T-helper 1 cell treated with Interleukin-12 subunit alpha and Interleukin-12 subunit beta and Interleukin-4 antibody, amounts not matched to agents 30 μg/mL and 1 μg/mL, for 36 hours (primary cell): ENCODE data around the gene SPON2.

Experiments used
- H3K27ac Mint-ChIP-seq: one replicate; pipeline ENCODE4 v1.8.0; 2021; ENCODE audit warnings: mild to moderate bottlenecking, mixed read lengths
- H3K27me3 Mint-ChIP-seq: one replicate; pipeline ENCODE4 v1.8.0; 2021; ENCODE audit warnings: low read depth, mixed read lengths
- H3K36me3 Mint-ChIP-seq: one replicate; pipeline ENCODE4 v1.8.0; 2021; ENCODE audit warnings: low read depth, mixed read lengths
- H3K4me1 Mint-ChIP-seq: one replicate; pipeline ENCODE4 v1.8.0; 2021; ENCODE audit warnings: low read depth, mixed read lengths
- H3K4me3 Mint-ChIP-seq: one replicate; pipeline ENCODE4 v1.8.0; 2021; ENCODE audit warnings: mild to moderate bottlenecking, moderate library complexity, mixed read lengths
- H3K9me3 Mint-ChIP-seq: one replicate; pipeline ENCODE4 v1.8.0; 2021; ENCODE audit warnings: mixed read lengths

Gene SPON2

DNA sequence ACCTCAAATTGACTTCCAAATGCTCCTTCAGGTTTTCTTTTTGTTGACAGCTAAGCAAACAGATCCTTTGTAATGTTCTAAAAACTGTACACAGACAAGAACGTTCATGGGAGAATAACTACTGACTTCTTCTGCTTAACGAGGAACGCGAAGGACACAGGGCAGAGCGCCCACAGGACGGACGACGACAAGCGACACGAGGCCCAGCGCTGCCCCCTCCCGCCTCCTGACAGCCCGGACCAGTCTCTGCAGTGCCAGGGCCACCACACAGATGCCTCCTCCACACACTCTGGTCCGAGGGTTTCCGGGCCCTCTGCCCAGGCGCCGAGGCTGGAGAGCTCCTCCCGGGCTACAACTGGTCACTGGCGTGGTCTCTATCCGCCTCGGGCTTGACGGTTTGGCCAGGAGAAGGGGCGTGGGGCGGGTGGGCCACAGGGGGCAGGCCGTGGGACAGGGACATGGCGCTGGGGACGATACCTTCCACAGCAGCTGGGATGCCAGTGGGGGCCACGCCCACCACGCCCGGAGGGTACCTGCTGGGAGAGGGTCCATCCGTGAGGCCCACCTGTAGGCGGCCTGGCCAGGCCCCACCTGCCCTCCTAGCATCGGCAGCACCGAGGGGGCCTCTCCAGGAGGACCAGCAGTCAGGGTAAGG is 39.6 kb upstream of the SPON2 start:
- Mint-ChIP-seq H3K27ac (no peak overlapping the region), H3K9me3 (no peaks in the 10 kb centered on the region), H3K27me3 (no peaks in the 10 kb centered on the region), H3K4me3 (no peak overlapping the region), H3K4me1 (peaks cover 7% of the 10 kb centered on the region), H3K36me3 (peaks cover 8% of the 10 kb centered on the region)

GRCh38 chr4:1211371-1211770 is 39.0 kb upstream of the SPON2 start:
- Mint-ChIP-seq H3K27me3 (no peaks in the 10 kb centered on the region), H3K36me3 (peaks cover 2% of the 10 kb centered on the region), H3K9me3 (no peaks in the 10 kb centered on the region), H3K4me1 (peaks cover under 1% of the 10 kb centered on the region), H3K4me3 (no peak overlapping the region), H3K27ac (no peak overlapping the region)

GRCh38 chr4:1210971-1211370 is 38.6 kb upstream of the SPON2 start:
- Mint-ChIP-seq H3K27ac (no peak overlapping the region), H3K36me3 (peaks cover 2% of the 10 kb centered on the region), H3K27me3 (no peaks in the 10 kb centered on the region), H3K4me1 (no peaks in the 10 kb centered on the region), H3K9me3 (no peaks in the 10 kb centered on the region), H3K4me3 (no peak overlapping the region)

GRCh38 chr4:1210241-1210841 is 38.0 kb upstream of the SPON2 start:
- Mint-ChIP-seq H3K27ac (no peak overlapping the region), H3K9me3 (no peaks in the 10 kb centered on the region), H3K36me3 (peaks cover 2% of the 10 kb centered on the region), H3K4me1 (no peaks in the 10 kb centered on the region), H3K4me3 (no peak overlapping the region), H3K27me3 (no peaks in the 10 kb centered on the region)

DNA sequence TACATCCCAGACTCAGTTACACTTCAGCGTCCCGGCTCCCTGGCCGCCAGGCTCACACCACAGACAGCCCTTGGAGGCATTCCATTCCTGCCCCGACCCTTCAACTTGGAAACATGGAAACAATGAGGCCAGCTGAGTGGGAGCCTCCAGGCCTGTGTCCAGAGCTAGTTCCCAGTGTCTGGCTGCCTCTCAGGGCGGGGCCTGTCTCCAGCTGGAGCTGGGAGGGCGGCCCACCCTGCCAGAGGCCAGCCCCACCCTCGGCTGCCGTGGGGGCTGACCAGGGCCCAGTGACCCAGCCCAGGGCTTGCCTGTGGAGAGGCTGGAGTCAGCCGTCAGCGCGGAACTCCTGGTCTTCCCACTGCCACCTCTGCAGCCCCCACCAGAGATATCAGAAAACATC is 37.4 kb upstream of the SPON2 start:
- Mint-ChIP-seq H3K27ac (no peak overlapping the region), H3K4me3 (no peak overlapping the region), H3K27me3 (no peaks in the 10 kb centered on the region), H3K36me3 (peaks cover 2% of the 10 kb centered on the region), H3K9me3 (no peaks in the 10 kb centered on the region), H3K4me1 (peaks cover 1% of the 10 kb centered on the region)

GRCh38 chr4:1208970-1209704 is 36.8 kb upstream of the SPON2 start:
- peaks cover 7% of the 10 kb centered on the region for H3K4me1 Mint-ChIP-seq
- no peak overlapping the region for H3K27ac Mint-ChIP-seq
- H3K27me3 Mint-ChIP-seq = no peaks in the 10 kb centered on the region
- H3K4me3 Mint-ChIP-seq = no peak overlapping the region
- H3K9me3 Mint-ChIP-seq = no peaks in the 10 kb centered on the region
- peaks cover 6% of the 10 kb centered on the region for H3K36me3 Mint-ChIP-seq

DNA sequence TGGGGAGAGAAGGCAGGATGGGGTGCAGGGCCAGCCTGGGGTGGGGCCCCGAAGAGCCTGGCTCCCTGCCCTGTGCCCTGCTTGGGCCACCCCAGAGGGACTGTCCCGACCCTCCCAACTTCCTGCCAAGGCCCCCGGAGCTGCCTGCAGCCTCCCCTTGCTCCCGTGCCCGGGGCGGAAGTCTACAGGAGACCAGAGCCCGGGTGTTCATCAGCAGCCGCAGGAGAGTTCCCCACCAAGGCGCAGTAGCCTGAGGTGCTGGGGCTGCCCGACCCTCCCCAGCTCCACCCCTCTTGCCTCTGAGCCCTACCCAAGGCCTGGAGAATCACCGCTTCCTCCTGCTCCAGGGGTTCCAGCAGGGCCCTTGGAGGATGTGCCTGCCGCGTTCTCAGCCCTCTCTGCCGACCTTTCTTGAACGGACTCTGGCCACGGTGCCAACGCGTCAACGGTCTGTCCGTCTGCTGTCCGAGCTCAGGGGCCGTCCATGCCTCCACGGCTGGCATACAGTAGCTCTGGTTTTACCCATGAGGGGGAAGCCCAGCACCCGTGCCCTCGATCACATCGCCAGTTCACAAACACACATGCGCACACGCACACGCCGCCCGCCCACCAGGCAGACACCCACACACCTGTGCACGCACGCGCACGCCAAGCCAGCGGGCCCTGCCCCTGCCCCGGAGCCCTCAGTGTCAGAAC is 36.0 kb upstream of the SPON2 start:
- Mint-ChIP-seq H3K27ac (no peak overlapping the region), H3K4me1 (peaks cover 13% of the 10 kb centered on the region), H3K36me3 (peaks cover 6% of the 10 kb centered on the region), H3K4me3 (no peak overlapping the region), H3K27me3 (no peaks in the 10 kb centered on the region), H3K9me3 (no peaks in the 10 kb centered on the region)

- Mint-ChIP-seq H3K27me3 (no peaks in the 10 kb centered on the region), H3K36me3 (peaks cover 6% of the 10 kb centered on the region), H3K4me3 (no peak overlapping the region), H3K9me3 (no peaks in the 10 kb centered on the region), H3K27ac (no peak overlapping the region), H3K4me1 (peaks cover 18% of the 10 kb centered on the region)
These were observed 35.4 kb upstream of the SPON2 start for GRCh38 chr4:1207603-1208265.

DNA sequence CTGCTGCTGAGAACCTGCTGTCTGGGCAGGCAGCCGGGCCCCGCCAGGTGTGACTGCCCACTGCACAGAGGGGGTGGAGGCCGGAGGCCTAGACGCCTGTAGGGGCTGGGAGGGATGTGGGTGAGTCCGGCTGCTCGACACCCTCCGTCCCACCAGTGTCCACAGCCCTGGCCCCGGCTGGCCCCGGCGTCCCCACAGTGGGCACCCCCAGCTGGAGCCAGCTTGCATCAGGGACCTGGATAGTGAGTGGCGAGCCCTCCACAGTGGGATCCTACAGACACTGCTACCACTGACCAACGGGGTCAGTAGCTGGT is 34.7 kb upstream of the SPON2 start:
- peaks cover 21% of the 10 kb centered on the region for H3K4me1 Mint-ChIP-seq
- H3K27ac Mint-ChIP-seq = no peak overlapping the region
- no peaks in the 10 kb centered on the region for H3K9me3 Mint-ChIP-seq
- peaks cover 6% of the 10 kb centered on the region for H3K36me3 Mint-ChIP-seq
- no peak overlapping the region for H3K4me3 Mint-ChIP-seq
- H3K27me3 Mint-ChIP-seq = no peaks in the 10 kb centered on the region

- Mint-ChIP-seq H3K27me3 (no peaks in the 10 kb centered on the region), H3K27ac (no peak overlapping the region), H3K4me1 (peaks cover 26% of the 10 kb centered on the region), H3K36me3 (peaks cover 6% of the 10 kb centered on the region), H3K9me3 (no peaks in the 10 kb centered on the region), H3K4me3 (no peak overlapping the region)
These were observed 34.1 kb upstream of the SPON2 start for GRCh38 chr4:1206299-1207156.

- Mint-ChIP-seq H3K4me1 (peaks cover 28% of the 10 kb centered on the region), H3K36me3 (peaks cover 6% of the 10 kb centered on the region), H3K27me3 (no peaks in the 10 kb centered on the region), H3K4me3 (no peak overlapping the region), H3K27ac (no peak overlapping the region), H3K9me3 (no peaks in the 10 kb centered on the region)
These were observed 33.4 kb upstream of the SPON2 start for GRCh38 chr4:1205586-1206298.

GRCh38 chr4:1204828-1205585 is 32.6 kb upstream of the SPON2 start:
- Mint-ChIP-seq H3K27me3 (no peaks in the 10 kb centered on the region), H3K9me3 (no peaks in the 10 kb centered on the region), H3K36me3 (peaks cover 6% of the 10 kb centered on the region), H3K4me1 (peaks cover 28% of the 10 kb centered on the region), H3K4me3 (no peak overlapping the region), H3K27ac (peak overlapping the region; percentile 57)
